ENCODE data around the gene ART4. TPM values are rescaled to one million over a fixed set of nuclear protein-coding genes. Genes with fewer than 3 reads are reported as not detected.

Gene ART4
- total RNA-seq, 1 experiment from 2014 or later = not detected

- Histone ChIP-seq H3K4me1 (ENCODE audit: control insufficient read depth, insufficient read depth, low read length) (no peaks in the 10 kb centered on the region), H3K4me3 (ENCODE audit: low read depth in 2 of 2, low read length in 2 of 2) (no peak overlapping the region), H3K36me3 (ENCODE audit: control insufficient read depth, insufficient read depth, low read length) (no peaks in the 10 kb centered on the region), H3K9me3 (ENCODE audit: control insufficient read depth, insufficient read depth, low read depth, low read length) (no peaks in the 10 kb centered on the region), H3K27ac (ENCODE audit: low read length) (no peak overlapping the region), H3K27me3 (ENCODE audit: control insufficient read depth, insufficient read depth, low read length) (no peaks in the 10 kb centered on the region)
- ChIA-PET CTCF (no interaction called here), POLR2A (no interaction called here)
- in situ Hi-C loops (cut with HindIII; ENCODE audit: low pct_unique_long_range_greater_than_20kb, low sequenced_read_pairs) (no loop called here), intact Hi-C loops (cut with micrococcal nuclease; ENCODE audit: unreplicated experiment) (no loop called here)
- DNase-seq (ENCODE audit: low read depth, low spot score) (no peak), ATAC-seq (no peak)
- BruUV-seq (replicated peaks) = no TSS peak
- TF ChIP-seq, protein P1, sequence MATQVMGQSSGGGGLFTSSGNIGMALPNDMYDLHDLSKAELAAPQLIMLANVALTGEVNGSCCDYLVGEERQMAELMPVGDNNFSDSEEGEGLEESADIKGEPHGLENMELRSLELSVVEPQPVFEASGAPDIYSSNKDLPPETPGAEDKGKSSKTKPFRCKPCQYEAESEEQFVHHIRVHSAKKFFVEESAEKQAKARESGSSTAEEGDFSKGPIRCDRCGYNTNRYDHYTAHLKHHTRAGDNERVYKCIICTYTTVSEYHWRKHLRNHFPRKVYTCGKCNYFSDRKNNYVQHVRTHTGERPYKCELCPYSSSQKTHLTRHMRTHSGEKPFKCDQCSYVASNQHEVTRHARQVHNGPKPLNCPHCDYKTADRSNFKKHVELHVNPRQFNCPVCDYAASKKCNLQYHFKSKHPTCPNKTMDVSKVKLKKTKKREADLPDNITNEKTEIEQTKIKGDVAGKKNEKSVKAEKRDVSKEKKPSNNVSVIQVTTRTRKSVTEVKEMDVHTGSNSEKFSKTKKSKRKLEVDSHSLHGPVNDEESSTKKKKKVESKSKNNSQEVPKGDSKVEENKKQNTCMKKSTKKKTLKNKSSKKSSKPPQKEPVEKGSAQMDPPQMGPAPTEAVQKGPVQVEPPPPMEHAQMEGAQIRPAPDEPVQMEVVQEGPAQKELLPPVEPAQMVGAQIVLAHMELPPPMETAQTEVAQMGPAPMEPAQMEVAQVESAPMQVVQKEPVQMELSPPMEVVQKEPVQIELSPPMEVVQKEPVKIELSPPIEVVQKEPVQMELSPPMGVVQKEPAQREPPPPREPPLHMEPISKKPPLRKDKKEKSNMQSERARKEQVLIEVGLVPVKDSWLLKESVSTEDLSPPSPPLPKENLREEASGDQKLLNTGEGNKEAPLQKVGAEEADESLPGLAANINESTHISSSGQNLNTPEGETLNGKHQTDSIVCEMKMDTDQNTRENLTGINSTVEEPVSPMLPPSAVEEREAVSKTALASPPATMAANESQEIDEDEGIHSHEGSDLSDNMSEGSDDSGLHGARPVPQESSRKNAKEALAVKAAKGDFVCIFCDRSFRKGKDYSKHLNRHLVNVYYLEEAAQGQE (IDR thresholded peaks at IDR 0.05; ENCODE audit: insufficient read depth in 1 of 2, low read depth in 2 of 2, low read length in 1 of 2) = no peak
- no peak for TF ChIP-seq SIN3A (IDR thresholded peaks at IDR 0.05; ENCODE audit: borderline replicate concordance, insufficient read depth, low read depth, low read length)
- TF ChIP-seq TCF7L2 (IDR thresholded peaks at IDR 0.05; ENCODE audit: low read depth, low read length) = no peak
- no peak for TF ChIP-seq CTCF (IDR thresholded peaks at IDR 0.05)
- no peak for TF ChIP-seq POLR2AphosphoS5 (IDR thresholded peaks at IDR 0.05; ENCODE audit: low read depth, low read length)
Observed at GRCh38 chr12:14852880-14853279, 9.6 kb upstream of the ART4 start.

GRCh38 chr12:14850929-14851663 lies 7.8 kb upstream of the ART4 start:
- POLR2A ChIA-PET = no interaction called here
- ATAC-seq (no peak), DNase-seq (ENCODE audit: low read depth, low spot score) (no peak)
- CTCF ChIA-PET = no interaction called here
- in situ Hi-C loops (cut with HindIII; ENCODE audit: low pct_unique_long_range_greater_than_20kb, low sequenced_read_pairs) (no loop called here), intact Hi-C loops (cut with micrococcal nuclease; ENCODE audit: unreplicated experiment) (no loop called here)
- no peaks in the 10 kb centered on the region for H3K27me3 ChIP-seq (ENCODE audit: control insufficient read depth, insufficient read depth, low read length)
- no peaks in the 10 kb centered on the region for H3K36me3 ChIP-seq (ENCODE audit: control insufficient read depth, insufficient read depth, low read length)
- TF ChIP-seq SIN3A (IDR thresholded peaks at IDR 0.05; ENCODE audit: borderline replicate concordance, insufficient read depth, low read depth, low read length) = no peak
- H3K4me1 ChIP-seq (ENCODE audit: control insufficient read depth, insufficient read depth, low read length) = no peaks in the 10 kb centered on the region
- H3K27ac ChIP-seq (ENCODE audit: low read length) = no peak overlapping the region
- H3K9me3 ChIP-seq (ENCODE audit: control insufficient read depth, insufficient read depth, low read depth, low read length) = no peaks in the 10 kb centered on the region
- BruUV-seq (replicated peaks) = no TSS peak
- no peak overlapping the region for H3K4me3 ChIP-seq (ENCODE audit: low read depth in 2 of 2, low read length in 2 of 2)

DNA sequence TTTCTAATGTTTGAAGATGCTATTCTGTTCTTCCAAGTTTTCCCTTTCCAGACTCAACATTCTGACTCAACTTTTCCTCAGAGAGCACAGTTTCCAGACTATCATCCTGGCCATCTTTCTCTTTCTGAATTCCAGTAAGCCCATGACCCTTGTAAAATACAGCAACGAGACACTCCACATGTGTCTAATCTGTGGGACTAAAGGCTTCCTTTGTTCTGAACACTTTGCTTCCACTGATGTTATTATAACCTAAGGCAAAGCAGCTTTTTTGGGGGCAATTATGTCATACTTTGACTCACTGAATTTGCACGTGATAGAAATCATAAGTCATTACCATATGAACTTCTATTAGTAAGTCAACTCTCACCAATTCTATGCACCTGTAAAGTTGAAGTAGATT lies 6.3 kb upstream of the ART4 start:
- in situ Hi-C loops (cut with HindIII; ENCODE audit: low pct_unique_long_range_greater_than_20kb, low sequenced_read_pairs) (no loop called here), intact Hi-C loops (cut with micrococcal nuclease; ENCODE audit: unreplicated experiment) (loop anchor here (10.0 kb wide), 1 partner anchor 375 kb away; the partner anchor contains the start of gene RERG)
- Histone ChIP-seq H3K36me3 (ENCODE audit: control insufficient read depth, insufficient read depth, low read length) (no peaks in the 10 kb centered on the region), H3K27me3 (ENCODE audit: control insufficient read depth, insufficient read depth, low read length) (no peaks in the 10 kb centered on the region), H3K4me3 (ENCODE audit: low read depth in 2 of 2, low read length in 2 of 2) (no peak overlapping the region), H3K4me1 (ENCODE audit: control insufficient read depth, insufficient read depth, low read length) (no peaks in the 10 kb centered on the region), H3K27ac (ENCODE audit: low read length) (no peak overlapping the region), H3K9me3 (ENCODE audit: control insufficient read depth, insufficient read depth, low read depth, low read length) (no peaks in the 10 kb centered on the region)
- BruUV-seq (replicated peaks) = no TSS peak
- ChIA-PET POLR2A (no interaction called here), CTCF (no interaction called here)
- ATAC-seq = no peak
- DNase-seq (ENCODE audit: low read depth, low spot score) = no peak
- TF ChIP-seq POLR2AphosphoS5 (IDR thresholded peaks at IDR 0.05; ENCODE audit: low read depth, low read length) (no peak), TCF7L2 (IDR thresholded peaks at IDR 0.05; ENCODE audit: low read depth, low read length) (no peak), SIN3A (IDR thresholded peaks at IDR 0.05; ENCODE audit: borderline replicate concordance, insufficient read depth, low read depth, low read length) (no peak), CTCF (IDR thresholded peaks at IDR 0.05) (no peak)
- TF ChIP-seq, protein P1 (IDR thresholded peaks at IDR 0.05; ENCODE audit: insufficient read depth in 1 of 2, low read depth in 2 of 2, low read length in 1 of 2) = no peak

All from Panc1 (cell line).